ENCODE results near the gene C6orf132.
"Not testable (repeated sequence)": the region's sequence is repeated elsewhere in the genome, so short reads cannot be mapped to it uniquely, and the experiment has no call there.

Gene C6orf132

DNA sequence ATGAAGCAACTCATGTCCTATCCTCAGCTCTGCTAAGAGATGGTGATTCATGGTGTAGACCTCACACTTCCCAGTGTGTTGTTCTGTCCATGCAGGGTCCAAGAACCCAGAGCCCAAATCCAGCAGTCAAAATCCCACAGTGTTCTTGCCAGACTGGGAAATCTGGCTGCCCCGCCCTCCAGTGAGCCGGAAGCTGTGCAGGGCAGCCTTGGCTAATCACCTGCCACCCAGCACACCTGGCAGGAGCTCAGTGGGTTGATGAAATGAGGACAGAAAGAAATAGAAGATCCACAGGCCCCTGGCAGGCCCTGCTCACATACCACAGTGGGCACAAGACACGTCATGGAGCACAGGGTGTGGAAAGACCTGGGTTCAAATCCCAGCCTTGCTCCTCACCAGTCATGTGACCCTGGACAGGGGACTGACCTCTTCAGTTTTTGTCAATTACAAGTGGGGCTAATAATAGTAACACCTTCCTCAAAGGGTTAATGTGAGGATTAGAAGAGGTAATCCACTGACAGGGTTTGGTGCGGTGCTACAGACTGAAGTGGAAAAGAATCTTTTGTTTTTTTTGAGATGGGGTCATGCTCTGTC, 17.1 kb upstream of the C6orf132 start:
- DNase-seq (ENCODE audit: low read depth), result no peak

DNA sequence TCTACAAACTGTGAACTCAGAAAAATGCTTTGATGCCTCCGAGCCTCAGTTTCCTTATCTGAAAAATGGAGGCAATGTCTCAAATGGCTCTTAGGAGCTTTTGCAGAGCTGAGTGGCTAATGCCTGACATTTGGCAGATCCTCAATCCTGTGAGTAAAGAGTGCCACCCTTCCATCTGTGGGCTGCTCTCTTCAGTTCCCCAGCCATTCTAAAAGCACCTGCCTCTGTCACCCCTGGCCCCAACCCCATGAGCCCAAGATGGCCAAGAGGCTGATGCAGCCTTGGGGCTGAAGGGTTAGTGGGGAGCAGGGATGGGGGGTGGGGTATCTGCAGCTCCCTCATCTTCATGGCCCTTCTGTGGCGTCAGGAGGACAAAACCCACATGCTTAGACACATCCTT, 16.2 kb upstream of the C6orf132 start:
- DNase-seq (ENCODE audit: low read depth), result no peak

GRCh38 chr6:42158011-42158410, 15.6 kb upstream of the C6orf132 start:
- no peak for DNase-seq (ENCODE audit: low read depth)

DNA sequence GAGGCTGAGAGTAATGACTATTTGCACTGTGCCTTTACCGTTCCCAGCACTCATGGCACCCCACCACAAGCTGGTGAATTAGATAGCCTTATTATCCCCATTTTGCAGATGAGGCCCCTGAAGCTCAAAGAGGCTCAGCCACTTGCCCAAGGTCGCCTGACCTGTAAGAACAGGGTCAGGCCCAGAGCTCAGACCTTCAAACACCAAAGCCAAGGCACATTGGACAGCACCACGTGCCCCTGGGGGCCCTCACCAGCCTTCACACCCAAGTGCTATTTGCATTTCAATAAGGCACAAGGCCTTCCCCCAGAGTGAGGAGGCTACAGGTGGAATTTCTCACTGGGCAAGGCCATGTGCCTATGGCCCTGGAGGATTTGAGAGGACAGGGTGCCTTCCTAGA, 14.2 kb upstream of the C6orf132 start:
- DNase-seq (ENCODE audit: low read depth), result no peak

GRCh38 chr6:42155293-42155692, 12.9 kb upstream of the C6orf132 start:
- no peak for DNase-seq (ENCODE audit: low read depth)

DNA sequence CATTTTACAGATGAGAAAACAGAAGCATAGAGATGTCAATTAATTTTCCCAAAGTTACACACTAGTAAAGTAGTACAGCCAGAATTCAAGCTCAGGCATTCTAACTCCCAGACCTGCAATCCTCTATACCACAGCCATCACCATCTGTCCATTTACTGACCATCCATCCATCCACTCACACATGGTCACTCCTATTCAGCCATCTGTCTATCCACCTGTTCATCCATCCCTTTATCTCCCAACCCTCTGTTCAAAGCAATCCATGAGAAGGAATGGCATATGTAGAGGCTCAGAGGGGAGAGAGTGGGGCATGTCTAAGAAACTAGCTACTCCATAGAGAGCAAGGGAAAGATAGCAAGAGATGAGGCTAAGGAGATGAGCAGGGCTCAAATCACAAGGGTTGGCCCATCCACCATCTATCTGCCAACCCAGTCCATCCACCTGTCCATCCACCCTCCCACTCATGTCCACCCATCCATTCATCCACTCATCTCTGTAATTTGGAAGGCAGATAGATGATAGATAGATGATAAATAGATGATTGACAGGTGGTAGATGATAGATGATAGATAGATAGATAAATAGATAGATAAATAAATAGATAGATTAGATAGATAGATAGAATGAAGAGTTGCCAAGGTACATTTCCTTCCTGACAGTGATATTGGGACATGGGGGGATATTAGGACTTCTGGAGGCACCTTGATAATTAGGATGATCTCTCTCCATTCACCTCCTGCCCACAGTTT, 12.2 kb upstream of the C6orf132 start:
- DNase-seq (ENCODE audit: low read depth), result no peak

GRCh38 chr6:42153921-42154320, 11.5 kb upstream of the C6orf132 start:
- no peak for DNase-seq (ENCODE audit: low read depth)

GRCh38 chr6:42152528-42153213, 10.3 kb upstream of the C6orf132 start:
- not testable (repeated sequence) for DNase-seq (ENCODE audit: low read depth)

DNA sequence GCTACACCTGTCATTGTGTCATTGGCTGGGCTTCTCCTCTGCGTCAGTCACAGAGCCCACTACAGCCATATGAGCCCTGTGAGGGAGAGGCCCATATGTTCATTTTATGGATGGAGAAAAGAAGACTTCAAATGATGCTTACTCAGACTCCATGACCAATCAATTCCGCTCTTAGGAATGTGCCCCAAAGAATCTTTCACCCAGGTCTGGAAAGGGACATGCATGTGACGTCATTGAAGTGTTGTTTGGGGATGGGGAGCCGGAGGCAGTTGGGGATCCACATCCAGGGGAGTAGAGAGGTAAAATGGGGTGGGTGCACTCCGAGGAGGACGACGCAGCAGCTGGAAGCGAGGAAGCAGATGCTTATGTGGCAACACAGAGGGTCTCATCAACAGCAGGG, 9.6 kb upstream of the C6orf132 start:
- DNase-seq (ENCODE audit: low read depth), result no peak

DNA sequence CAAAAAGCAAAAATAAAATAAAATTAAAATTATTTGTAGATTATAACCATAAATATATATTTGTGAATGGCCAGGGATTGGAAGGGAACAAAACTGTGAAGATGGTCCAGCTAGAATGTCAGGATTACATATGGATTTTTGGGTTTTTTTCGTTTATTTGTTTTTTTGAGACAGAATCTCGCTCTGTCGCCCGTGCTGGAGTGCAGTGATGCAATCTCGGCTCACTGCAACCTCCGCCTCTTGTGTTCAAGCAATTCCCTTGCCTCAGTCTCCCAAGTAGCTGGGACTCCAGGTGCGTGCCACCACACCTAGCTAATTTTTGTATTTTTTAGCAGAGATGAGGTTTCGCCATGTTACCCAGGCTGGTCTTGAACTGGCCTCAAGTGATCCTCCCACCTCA, 7.8 kb upstream of the C6orf132 start:
- no peak for DNase-seq (ENCODE audit: low read depth)

GRCh38 chr6:42148058-42148457, 5.6 kb upstream of the C6orf132 start:
- no peak for DNase-seq (ENCODE audit: low read depth)

GRCh38 chr6:42147138-42147562, 4.7 kb upstream of the C6orf132 start:
- no peak for DNase-seq (ENCODE audit: low read depth)

- no peak for DNase-seq (ENCODE audit: low read depth)
Observed at GRCh38 chr6:42141603-42142117, 760 bp downstream of the C6orf132 start.

GRCh38 chr6:42140756-42141602, 1.4 kb downstream of the C6orf132 start:
- DNase-seq (ENCODE audit: low read depth), result no peak

DNA sequence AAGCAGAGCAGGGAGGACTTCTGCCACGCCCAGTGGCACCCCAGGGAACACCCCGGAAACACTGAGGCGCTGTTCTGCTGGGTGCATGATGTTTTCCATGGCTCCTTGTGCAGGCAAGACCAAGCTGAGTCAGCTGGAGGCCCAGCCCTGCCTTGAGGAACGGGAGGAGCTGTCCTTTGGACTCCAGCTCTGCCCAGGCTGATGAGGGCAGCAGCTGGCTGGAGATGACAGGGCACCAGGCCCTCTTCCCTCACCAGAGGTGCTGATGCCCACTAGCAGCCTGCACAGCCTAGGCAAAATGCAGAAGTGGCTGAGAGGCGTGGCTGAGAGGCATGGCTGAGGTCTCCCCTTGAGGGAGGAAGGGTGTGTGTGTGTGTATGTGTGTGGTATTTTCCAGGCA, 2.4 kb downstream of the C6orf132 start:
- DNase-seq (ENCODE audit: low read depth), result no peak

- DNase-seq (ENCODE audit: low read depth), result no peak
Observed at GRCh38 chr6:42138630-42139619, 3.5 kb downstream of the C6orf132 start.

- DNase-seq (ENCODE audit: low read depth), result no peak
Observed at GRCh38 chr6:42138190-42138589, 4.2 kb downstream of the C6orf132 start.

- DNase-seq (ENCODE audit: low read depth), result no peak
Observed at GRCh38 chr6:42137194-42137753, 5.1 kb downstream of the C6orf132 start.

DNA sequence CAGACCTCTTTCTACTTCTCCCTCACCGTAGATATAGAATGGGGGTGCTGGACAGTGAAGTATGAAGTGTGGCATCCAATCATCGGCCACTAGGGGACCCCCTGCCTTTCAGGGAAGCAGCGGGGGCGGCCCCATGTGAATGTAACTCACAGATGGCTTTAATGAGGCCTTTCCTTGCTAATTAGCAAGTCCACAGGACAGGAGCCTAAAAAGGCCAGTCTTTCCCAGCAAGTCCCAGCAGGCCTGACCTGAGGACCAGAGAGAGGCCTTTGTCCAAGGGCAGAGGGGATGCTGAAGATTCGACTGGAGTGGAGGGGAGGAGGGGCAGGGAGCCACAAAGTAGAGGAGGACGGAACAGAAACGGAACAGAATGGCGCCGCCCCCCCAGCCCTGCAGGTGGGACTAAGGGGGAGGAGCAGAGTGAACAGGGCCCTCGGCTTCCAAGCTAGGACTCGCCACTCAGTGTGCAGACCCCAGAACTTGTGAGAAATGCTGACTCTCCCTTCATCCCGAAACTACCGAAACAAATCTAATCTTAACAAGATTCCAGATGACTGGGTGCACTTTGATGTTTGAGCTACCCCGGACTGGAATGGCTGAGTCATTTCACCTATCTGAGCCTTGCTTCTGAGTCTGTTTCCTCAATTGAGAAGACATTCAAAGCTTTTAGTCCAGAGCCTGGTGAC, 5.8 kb downstream of the C6orf132 start:
- peak; percentile 63 for DNase-seq (ENCODE audit: low read depth)

GRCh38 chr6:42135722-42136121, 6.7 kb downstream of the C6orf132 start:
- no peak for DNase-seq (ENCODE audit: low read depth)
